Measurements from ENCODE around the gene PDSS2.

PDSS2 gene

GRCh38 chr6:107357842-107358241, 101.5 kb downstream of the PDSS2 start:
- DNase-seq = no peak

GRCh38 chr6:107357031-107357430, 102.3 kb downstream of the PDSS2 start:
- DNase-seq = peak; percentile 11

- no peak for DNase-seq
Observed at GRCh38 chr6:107355659-107356058, 103.7 kb downstream of the PDSS2 start.

GRCh38 chr6:107354451-107354850, 104.9 kb downstream of the PDSS2 start:
- no peak for DNase-seq

- DNase-seq = no peak
Observed at GRCh38 chr6:107353773-107354382, 105.5 kb downstream of the PDSS2 start.

GRCh38 chr6:107348224-107348623, 111.1 kb downstream of the PDSS2 start:
- no peak for DNase-seq

GRCh38 chr6:107345393-107345792, 114.0 kb downstream of the PDSS2 start:
- DNase-seq = no peak

GRCh38 chr6:107344981-107345380, 114.4 kb downstream of the PDSS2 start:
- no peak for DNase-seq

- no peak for DNase-seq
Observed at GRCh38 chr6:107344383-107344782, 115.0 kb downstream of the PDSS2 start.

GRCh38 chr6:107342144-107342543, 117.2 kb downstream of the PDSS2 start:
- no peak for DNase-seq

- no peak for DNase-seq
Observed at GRCh38 chr6:107340881-107341280, 118.5 kb downstream of the PDSS2 start.

- DNase-seq = no peak
Observed at GRCh38 chr6:107337191-107337741, 122.1 kb downstream of the PDSS2 start.

GRCh38 chr6:107334026-107334425, 125.3 kb downstream of the PDSS2 start:
- no peak for DNase-seq

GRCh38 chr6:107333491-107333890, 125.9 kb downstream of the PDSS2 start:
- DNase-seq = no peak

GRCh38 chr6:107331409-107332386, 127.7 kb downstream of the PDSS2 start:
- no peak for DNase-seq

GRCh38 chr6:107330168-107330567, 129.2 kb downstream of the PDSS2 start:
- no peak for DNase-seq

- no peak for DNase-seq
Observed at GRCh38 chr6:107329063-107329860, 130.1 kb downstream of the PDSS2 start.

- DNase-seq = no peak
Observed at GRCh38 chr6:107328081-107328480, 131.3 kb downstream of the PDSS2 start.

GRCh38 chr6:107323133-107323785, 136.1 kb downstream of the PDSS2 start:
- DNase-seq = no peak

GRCh38 chr6:107321793-107322192, 137.6 kb downstream of the PDSS2 start:
- DNase-seq = no peak

- peak; percentile 57 for DNase-seq
Observed at GRCh38 chr6:107319906-107320530, 139.3 kb downstream of the PDSS2 start.

All from NCI-H526 treated with DMSO at 0.1 percent for 48 hours (cell line).